ENCODE results near the gene SCN5A. TPM values are rescaled to one million over a fixed set of nuclear protein-coding genes. Genes with fewer than 3 reads are reported as not detected.

The SCN5A gene
- total and polyA plus RNA-seq, 2 donors (not counting 1 experiment from before 2014, with no cell fraction given), result 0.20 to 0.37 TPM

DNA sequence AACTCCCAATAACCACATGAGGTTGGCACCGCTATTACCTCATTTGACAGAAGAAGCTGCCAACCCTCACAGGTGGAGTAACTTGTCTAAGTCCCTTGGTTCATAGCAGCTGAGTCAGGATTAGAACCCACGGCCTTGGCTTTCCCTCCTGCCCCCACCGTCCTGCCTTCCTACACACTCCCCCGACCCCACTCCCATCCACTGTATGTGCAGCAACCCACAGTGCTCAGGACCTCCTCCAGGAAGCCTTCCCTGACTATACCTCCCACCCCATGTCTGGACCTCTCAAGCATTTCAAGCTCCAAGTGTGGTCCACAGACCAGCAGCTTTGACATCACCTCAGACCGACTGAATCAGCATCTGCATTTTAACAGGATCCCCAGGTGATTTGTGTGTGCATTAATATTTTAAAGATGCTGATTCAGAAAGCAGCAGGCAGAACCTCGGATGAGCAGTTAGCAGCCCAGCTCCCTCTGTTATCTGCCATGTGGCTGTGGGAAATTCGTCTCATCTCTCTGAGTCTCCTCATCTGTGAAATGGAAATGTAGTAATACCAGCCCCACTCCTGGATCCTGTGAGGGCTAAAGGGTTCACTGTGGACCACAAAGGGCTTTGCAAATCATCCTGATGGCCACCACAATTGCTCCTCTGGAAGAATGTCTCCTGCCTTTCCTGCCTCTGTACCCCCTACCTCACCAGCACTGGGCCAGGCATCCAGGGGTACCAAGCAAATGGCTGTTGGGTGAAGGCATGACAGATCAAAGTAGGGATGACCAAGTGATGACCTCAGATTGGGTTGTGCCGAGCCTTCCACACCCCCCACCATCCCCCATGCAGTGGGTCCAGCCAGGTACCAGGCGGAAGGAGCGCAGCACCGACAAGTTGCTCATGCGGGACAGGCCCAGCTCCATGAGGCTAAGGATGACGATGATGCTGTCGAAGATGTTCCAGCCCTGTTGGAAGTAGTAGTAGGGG lies 62.7 kb downstream of the SCN5A start:
- no peaks in the 10 kb centered on the region for H3K27me3 ChIP-seq (replicated peaks in 1 of 4; ENCODE audit: control extremely low read depth in 1 of 4, control insufficient read depth in 3 of 4, insufficient read depth in 4 of 4, low read length in 3 of 4)
- H3K4me3 ChIP-seq (ENCODE audit: control extremely low read depth in 1 of 5, extremely low read depth in 1 of 5, insufficient read depth in 1 of 5, low read depth in 2 of 5, low read length in 4 of 5), result no peak overlapping the region
- Mint-ChIP-seq H3K9me3 (ENCODE audit: insufficient read depth) (no peaks in the 10 kb centered on the region), H3K4me3 (no peak overlapping the region), H3K27me3 (no peaks in the 10 kb centered on the region), H3K27ac (no peak overlapping the region), H3K4me1 (no peaks in the 10 kb centered on the region)
- no peak overlapping the region for H3K9ac ChIP-seq (ENCODE audit: low read length)
- ATAC-seq (ENCODE audit: low read depth), result no peak
- H3K4me1 ChIP-seq (ENCODE audit: control insufficient read depth in 2 of 2, insufficient read depth in 2 of 2, low read length in 2 of 2), result no peaks in the 10 kb centered on the region
- H3K9me3 ChIP-seq (ENCODE audit: control extremely low read depth in 1 of 3, control insufficient read depth in 2 of 3, insufficient read depth in 1 of 3, low read length in 2 of 3), result peaks cover 0 to 11% (median 0%) of the 10 kb centered on the region in 3 donors
- H3K4me2 ChIP-seq (replicated peaks; ENCODE audit: low read depth, low read length, poor library complexity, severe bottlenecking), result no peak overlapping the region
- no peak overlapping the region for H3K27ac ChIP-seq (ENCODE audit: low read length in 2 of 2)
- no peaks in the 10 kb centered on the region for H3K79me2 ChIP-seq (ENCODE audit: control insufficient read depth, insufficient read depth, low read length)
- H2AFZ ChIP-seq (ENCODE audit: insufficient read depth, low read depth, low read length, poor library complexity, severe bottlenecking), result no peak overlapping the region
- no peak for TF ChIP-seq EZH2 (IDR thresholded peaks at IDR 0.05; ENCODE audit: borderline replicate concordance, insufficient read depth, low read depth, low read length, poor library complexity, severe bottlenecking)
- TF ChIP-seq, protein P1, sequence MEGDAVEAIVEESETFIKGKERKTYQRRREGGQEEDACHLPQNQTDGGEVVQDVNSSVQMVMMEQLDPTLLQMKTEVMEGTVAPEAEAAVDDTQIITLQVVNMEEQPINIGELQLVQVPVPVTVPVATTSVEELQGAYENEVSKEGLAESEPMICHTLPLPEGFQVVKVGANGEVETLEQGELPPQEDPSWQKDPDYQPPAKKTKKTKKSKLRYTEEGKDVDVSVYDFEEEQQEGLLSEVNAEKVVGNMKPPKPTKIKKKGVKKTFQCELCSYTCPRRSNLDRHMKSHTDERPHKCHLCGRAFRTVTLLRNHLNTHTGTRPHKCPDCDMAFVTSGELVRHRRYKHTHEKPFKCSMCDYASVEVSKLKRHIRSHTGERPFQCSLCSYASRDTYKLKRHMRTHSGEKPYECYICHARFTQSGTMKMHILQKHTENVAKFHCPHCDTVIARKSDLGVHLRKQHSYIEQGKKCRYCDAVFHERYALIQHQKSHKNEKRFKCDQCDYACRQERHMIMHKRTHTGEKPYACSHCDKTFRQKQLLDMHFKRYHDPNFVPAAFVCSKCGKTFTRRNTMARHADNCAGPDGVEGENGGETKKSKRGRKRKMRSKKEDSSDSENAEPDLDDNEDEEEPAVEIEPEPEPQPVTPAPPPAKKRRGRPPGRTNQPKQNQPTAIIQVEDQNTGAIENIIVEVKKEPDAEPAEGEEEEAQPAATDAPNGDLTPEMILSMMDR (IDR thresholded peaks at IDR 0.05), result no peak
- DNase-seq, result no peak
- H3K36me3 ChIP-seq (replicated peaks in 1 of 2; ENCODE audit: control extremely low read depth in 1 of 2, control insufficient read depth in 1 of 2, extremely low read depth in 1 of 2, insufficient read depth in 2 of 2, low read length in 1 of 2), result no peaks in the 10 kb centered on the region
- ChIA-PET POLR2A (no interaction called here), CTCF (interaction anchor here (1.0 kb wide), 1 partner anchor 65 kb away, joined by 3 read pairs; no protein-coding TSS in a partner anchor)
- 91% methylated on average over 10 of the region's 14 CpGs for WGBS (ENCODE audit: insufficient coverage)
- H4K20me1 ChIP-seq (ENCODE audit: control insufficient read depth, insufficient read depth, low read length, poor library complexity, severe bottlenecking), result no peaks in the 10 kb centered on the region
- intact Hi-C loops (cut with micrococcal nuclease), result no loop called here

DNA sequence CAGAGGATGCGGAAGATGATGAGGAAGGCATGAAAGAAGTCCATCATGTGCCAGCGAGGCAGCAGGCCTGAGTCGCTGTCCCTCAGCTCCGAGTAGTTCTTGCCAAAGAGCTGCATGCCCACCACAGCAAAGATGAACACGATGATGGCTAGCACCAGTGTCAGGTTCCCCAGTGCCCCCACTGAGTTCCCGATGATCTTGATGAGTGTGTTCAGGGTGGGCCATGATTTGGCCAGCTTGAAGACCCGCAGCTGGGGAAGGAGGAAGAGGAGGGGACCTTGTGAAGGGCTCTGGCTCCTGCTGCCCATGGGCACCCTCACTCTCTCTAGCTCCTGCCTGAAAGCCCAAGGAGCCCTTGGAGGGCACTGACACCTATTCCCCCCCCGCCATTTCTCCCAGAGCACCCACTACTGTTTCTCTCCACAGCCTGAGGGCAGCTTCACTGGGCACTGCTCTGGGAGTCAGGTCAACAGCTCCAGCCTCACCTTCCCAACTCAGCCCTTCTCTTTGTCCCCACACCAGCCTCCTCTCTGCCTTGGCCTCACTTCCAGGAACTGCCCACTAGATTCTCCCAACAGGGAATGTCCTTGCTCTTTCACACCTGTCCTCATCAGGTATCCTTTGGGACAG lies 63.6 kb downstream of the SCN5A start:
- H3K36me3 ChIP-seq (replicated peaks in 1 of 2; ENCODE audit: control extremely low read depth in 1 of 2, control insufficient read depth in 1 of 2, extremely low read depth in 1 of 2, insufficient read depth in 2 of 2, low read length in 1 of 2), result no peaks in the 10 kb centered on the region
- 91% methylated on average over 6 of the region's 8 CpGs for WGBS (ENCODE audit: insufficient coverage)
- H3K4me2 ChIP-seq (replicated peaks; ENCODE audit: low read depth, low read length, poor library complexity, severe bottlenecking), result no peak overlapping the region
- Mint-ChIP-seq H3K9me3 (ENCODE audit: insufficient read depth) (no peaks in the 10 kb centered on the region), H3K27me3 (no peaks in the 10 kb centered on the region), H3K4me3 (no peak overlapping the region), H3K27ac (no peak overlapping the region), H3K4me1 (no peaks in the 10 kb centered on the region)
- ATAC-seq (ENCODE audit: low read depth), result no peak
- ChIA-PET POLR2A (no interaction called here), CTCF (no interaction called here)
- H3K9ac ChIP-seq (ENCODE audit: low read length), result no peak overlapping the region
- no peak overlapping the region for H3K27ac ChIP-seq (ENCODE audit: low read length in 2 of 2)
- no peaks in the 10 kb centered on the region for H4K20me1 ChIP-seq (ENCODE audit: control insufficient read depth, insufficient read depth, low read length, poor library complexity, severe bottlenecking)
- TF ChIP-seq EZH2 (IDR thresholded peaks at IDR 0.05; ENCODE audit: borderline replicate concordance, insufficient read depth, low read depth, low read length, poor library complexity, severe bottlenecking), result no peak
- TF ChIP-seq, protein P1 (IDR thresholded peaks at IDR 0.05), result no peak
- H3K9me3 ChIP-seq (ENCODE audit: control extremely low read depth in 1 of 3, control insufficient read depth in 2 of 3, insufficient read depth in 1 of 3, low read length in 2 of 3), result peaks cover 0 to 11% (median 0%) of the 10 kb centered on the region in 3 donors
- no peaks in the 10 kb centered on the region for H3K4me1 ChIP-seq (ENCODE audit: control insufficient read depth in 2 of 2, insufficient read depth in 2 of 2, low read length in 2 of 2)
- H3K79me2 ChIP-seq (ENCODE audit: control insufficient read depth, insufficient read depth, low read length), result no peaks in the 10 kb centered on the region
- no peaks in the 10 kb centered on the region for H3K27me3 ChIP-seq (replicated peaks in 1 of 4; ENCODE audit: control extremely low read depth in 1 of 4, control insufficient read depth in 3 of 4, insufficient read depth in 4 of 4, low read length in 3 of 4)
- no peak overlapping the region for H3K4me3 ChIP-seq (ENCODE audit: control extremely low read depth in 1 of 5, extremely low read depth in 1 of 5, insufficient read depth in 1 of 5, low read depth in 2 of 5, low read length in 4 of 5)
- no peak overlapping the region for H2AFZ ChIP-seq (ENCODE audit: insufficient read depth, low read depth, low read length, poor library complexity, severe bottlenecking)
- intact Hi-C loops (cut with micrococcal nuclease), result no loop called here
- no peak for DNase-seq
